ENCODE data around the gene CD109.

CD109 gene

DNA sequence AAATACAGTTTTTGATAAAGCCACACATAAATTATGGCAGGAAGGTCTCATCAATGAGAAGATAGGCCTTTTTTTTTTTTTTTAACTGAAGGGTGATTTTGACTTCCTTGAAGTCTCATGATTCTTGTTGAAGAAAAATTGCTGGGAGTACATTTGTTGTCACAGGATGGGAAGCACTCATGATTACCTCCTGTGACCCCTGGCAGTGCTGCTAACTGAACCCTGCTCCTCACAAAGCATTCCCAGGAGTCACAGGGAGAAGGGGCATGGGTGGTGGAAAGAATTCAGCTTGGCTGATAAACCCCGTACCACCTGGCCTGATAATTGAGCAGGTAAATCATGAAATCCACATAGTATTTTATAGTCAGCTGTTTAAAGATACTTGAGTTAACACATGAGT, 86.9 kb downstream of the CD109 start:
- POLR2A ChIA-PET, result no interaction called here
- no peak overlapping the region for H3K4me3 ChIP-seq (ENCODE audit: low read depth, low read length)
- CTCF ChIA-PET, result no interaction called here
- TF ChIP-seq, protein P1, sequence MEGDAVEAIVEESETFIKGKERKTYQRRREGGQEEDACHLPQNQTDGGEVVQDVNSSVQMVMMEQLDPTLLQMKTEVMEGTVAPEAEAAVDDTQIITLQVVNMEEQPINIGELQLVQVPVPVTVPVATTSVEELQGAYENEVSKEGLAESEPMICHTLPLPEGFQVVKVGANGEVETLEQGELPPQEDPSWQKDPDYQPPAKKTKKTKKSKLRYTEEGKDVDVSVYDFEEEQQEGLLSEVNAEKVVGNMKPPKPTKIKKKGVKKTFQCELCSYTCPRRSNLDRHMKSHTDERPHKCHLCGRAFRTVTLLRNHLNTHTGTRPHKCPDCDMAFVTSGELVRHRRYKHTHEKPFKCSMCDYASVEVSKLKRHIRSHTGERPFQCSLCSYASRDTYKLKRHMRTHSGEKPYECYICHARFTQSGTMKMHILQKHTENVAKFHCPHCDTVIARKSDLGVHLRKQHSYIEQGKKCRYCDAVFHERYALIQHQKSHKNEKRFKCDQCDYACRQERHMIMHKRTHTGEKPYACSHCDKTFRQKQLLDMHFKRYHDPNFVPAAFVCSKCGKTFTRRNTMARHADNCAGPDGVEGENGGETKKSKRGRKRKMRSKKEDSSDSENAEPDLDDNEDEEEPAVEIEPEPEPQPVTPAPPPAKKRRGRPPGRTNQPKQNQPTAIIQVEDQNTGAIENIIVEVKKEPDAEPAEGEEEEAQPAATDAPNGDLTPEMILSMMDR (IDR thresholded peaks at IDR 0.05; ENCODE audit: insufficient read depth, low read length, missing control alignments), result no peak
- no peak for DNase-seq (ENCODE audit: low read depth, low spot score)

DNA sequence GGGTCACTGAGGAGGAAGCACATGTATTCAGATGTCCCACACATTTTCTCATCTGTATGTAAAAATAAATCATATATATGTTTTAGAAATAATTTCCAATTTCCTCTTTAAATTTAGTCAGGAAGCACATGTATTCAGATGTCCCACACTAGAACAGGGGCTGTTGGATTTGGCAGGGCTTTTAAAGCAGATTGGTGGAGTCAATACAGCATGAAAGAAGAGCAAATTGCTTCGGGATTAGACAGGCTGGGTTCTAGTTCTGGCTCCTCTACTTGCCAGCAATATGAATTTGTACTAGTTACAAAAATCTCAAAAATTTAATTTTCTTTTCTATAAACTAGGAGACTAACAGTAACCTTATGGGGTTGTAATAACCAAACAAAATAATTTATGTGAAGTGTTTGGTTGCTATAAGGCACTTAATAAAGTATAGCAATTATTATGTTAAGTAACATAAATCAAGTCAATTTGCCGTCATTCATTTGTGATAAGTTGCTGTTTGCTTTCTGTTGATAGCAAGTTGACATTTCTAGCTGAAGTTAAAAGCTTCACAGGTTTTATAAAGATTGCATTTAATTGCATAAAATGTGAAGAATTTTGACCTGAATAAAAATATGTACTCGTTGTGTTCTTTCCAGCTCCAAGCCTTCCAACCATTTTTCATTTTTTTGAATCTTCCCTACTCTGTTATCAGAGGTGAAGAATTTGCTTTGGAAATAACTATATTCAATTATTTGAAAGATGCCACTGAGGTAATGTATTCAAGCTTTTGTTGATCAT, 88.9 kb downstream of the CD109 start:
- CTCF ChIA-PET, result interaction anchor here (1.4 kb wide), 1 partner anchor 185 kb away, joined by 4 read pairs; no protein-coding TSS in a partner anchor
- POLR2A ChIA-PET, result no interaction called here
- DNase-seq (ENCODE audit: low read depth, low spot score), result no peak
- H3K4me3 ChIP-seq (ENCODE audit: low read depth, low read length), result no peak overlapping the region
- TF ChIP-seq, protein P1 (IDR thresholded peaks at IDR 0.05; ENCODE audit: insufficient read depth, low read length, missing control alignments), result no peak

DNA sequence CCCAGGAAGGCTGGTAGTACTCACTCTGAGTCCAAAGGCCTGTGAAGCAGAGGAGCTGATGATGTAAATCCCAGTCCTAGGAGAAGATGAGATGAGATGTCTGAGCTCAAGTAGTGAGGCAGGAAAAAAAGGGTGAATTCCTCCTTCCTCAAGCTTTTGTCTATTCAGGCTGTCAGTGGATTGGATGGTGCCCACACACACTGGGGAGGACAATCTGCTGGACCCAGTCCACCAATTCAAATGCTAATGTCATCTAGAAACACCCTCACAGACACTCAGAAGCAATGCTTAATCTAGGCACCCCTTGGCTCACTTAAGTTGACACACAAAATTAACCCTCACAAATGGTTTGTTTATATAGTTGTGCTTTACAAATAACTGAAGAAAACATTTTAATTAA, 94.6 kb downstream of the CD109 start:
- POLR2A ChIA-PET, result no interaction called here
- CTCF ChIA-PET, result interaction anchor here (1.4 to 1.5 kb wide), 2 partner anchors 13 to 57 kb away, joined by 3 to 5 read pairs; no protein-coding TSS in a partner anchor
- no peak for DNase-seq (ENCODE audit: low read depth, low spot score)
- TF ChIP-seq, protein P1 (IDR thresholded peaks at IDR 0.05; ENCODE audit: insufficient read depth, low read length, missing control alignments), result no peak
- H3K4me3 ChIP-seq (ENCODE audit: low read depth, low read length), result no peak overlapping the region

DNA sequence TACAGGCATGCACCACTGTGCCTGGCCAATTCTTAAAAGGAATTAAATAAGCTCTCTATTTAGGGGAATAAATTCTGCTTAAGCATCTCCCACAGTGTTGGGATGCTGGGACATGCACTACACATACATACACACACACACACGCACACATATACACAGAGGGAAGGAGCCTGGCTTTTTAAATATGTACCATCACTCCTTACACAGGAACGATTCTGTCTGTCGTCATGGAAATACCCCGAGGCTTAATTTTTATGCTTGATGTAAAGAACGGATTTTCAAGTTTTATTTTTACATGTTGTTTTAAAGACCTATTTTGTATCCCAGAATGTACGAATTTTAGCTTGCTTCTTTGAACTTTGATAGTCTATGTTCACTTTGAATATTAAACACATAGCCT, 95.3 kb downstream of the CD109 start:
- POLR2A ChIA-PET, result no interaction called here
- CTCF ChIA-PET, result interaction anchor here (0.8 to 1.7 kb wide), 5 partner anchors 11 to 65 kb away, joined by 3 to 5 read pairs (median 3); no protein-coding TSS in a partner anchor
- TF ChIP-seq, protein P1 (IDR thresholded peaks at IDR 0.05; ENCODE audit: insufficient read depth, low read length, missing control alignments), result no peak
- no peak overlapping the region for H3K4me3 ChIP-seq (ENCODE audit: low read depth, low read length)
- no peak for DNase-seq (ENCODE audit: low read depth, low spot score)

DNA sequence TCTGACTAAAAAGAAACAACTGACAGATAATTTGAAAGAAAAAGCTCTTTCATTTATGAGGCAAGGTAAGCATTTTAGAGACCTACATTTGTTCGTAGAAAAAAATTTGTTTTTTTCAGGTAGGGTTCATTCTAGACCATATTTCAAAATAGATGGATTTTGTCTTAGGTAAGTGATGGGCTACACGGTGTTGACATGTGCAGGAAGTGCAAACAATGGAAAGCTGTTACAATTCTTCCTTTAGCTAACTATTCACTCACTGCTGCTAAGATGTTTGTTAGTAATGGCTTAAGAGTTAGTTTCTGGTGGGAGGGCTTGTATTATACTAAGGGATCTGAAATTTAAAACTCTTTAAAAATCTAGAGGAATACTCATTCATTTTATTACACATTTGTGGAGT, 96.7 kb downstream of the CD109 start:
- TF ChIP-seq, protein P1 (IDR thresholded peaks at IDR 0.05; ENCODE audit: insufficient read depth, low read length, missing control alignments), result no peak
- DNase-seq (ENCODE audit: low read depth, low spot score), result no peak
- ChIA-PET CTCF (interaction anchor here (0.8 to 1.7 kb wide), 4 partner anchors 9 to 60 kb away, joined by 4 to 5 read pairs (median 4); no protein-coding TSS in a partner anchor), POLR2A (no interaction called here)
- no peak overlapping the region for H3K4me3 ChIP-seq (ENCODE audit: low read depth, low read length)

DNA sequence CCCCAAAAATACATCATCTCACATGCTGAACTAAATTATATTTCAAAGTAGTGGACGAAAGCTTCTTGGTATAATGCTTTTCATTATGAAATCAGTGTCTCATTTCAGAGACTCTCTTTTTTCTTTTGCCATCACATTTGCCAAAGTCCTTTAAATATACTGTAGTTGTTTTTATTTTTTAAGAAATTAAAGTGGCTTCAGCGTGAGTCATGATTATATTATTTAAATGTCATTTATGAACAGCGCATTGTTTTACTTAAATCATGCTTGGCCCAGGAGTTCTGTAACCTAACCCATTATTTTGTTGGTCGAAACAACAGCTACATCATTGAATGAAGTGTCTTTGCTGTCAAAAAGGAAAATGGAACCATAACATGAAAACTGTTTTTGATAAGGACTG, 100.9 kb downstream of the CD109 start:
- no peak for DNase-seq (ENCODE audit: low read depth, low spot score)
- POLR2A ChIA-PET, result no interaction called here
- CTCF ChIA-PET, result interaction anchor here (1.1 to 2.3 kb wide), 4 partner anchors 8 to 1412 kb away, joined by 3 to 9 read pairs (median 5); no protein-coding TSS in a partner anchor
- no peak overlapping the region for H3K4me3 ChIP-seq (ENCODE audit: low read depth, low read length)
- TF ChIP-seq, protein P1 (IDR thresholded peaks at IDR 0.05; ENCODE audit: insufficient read depth, low read length, missing control alignments), result no peak

All from AG04449 (cell line).